Neuronal stem cell (in vitro differentiated cells): ENCODE data around the gene FKTN.

Experiments
- DNase-seq: peaks from one replicate; pipeline ENCODE4 v3.0.0-alpha.2; 2013; ENCODE audit warnings: low spot score
- H2AFZ ChIP-seq: one replicate; pipeline ENCODE4 v1.6.1; 2013; ENCODE audit warnings: mild to moderate bottlenecking, low read length, inconsistent platforms
- H2AK5ac ChIP-seq: 2 replicates; pipeline ENCODE4 v1.6.1; 2013; ENCODE audit warnings: low read depth, mild to moderate bottlenecking, inconsistent platforms, low read length, moderate library complexity, mixed read lengths
- H2BK120ac ChIP-seq: 2 replicates; pipeline ENCODE4 v1.6.1; 2013; ENCODE audit warnings: low read depth, mild to moderate bottlenecking, inconsistent platforms, low read length, moderate library complexity, mixed read lengths
- H2BK12ac ChIP-seq: one replicate; pipeline ENCODE4 v1.6.1; 2013; ENCODE audit warnings: low read length, inconsistent platforms
- H2BK15ac ChIP-seq: 2 replicates; pipeline ENCODE4 v1.6.1; 2013; ENCODE audit warnings: mild to moderate bottlenecking, low read length, inconsistent platforms, mixed read lengths
- H2BK5ac ChIP-seq: one replicate; pipeline ENCODE4 v1.6.1; 2013; ENCODE audit warnings: inconsistent platforms, mild to moderate bottlenecking, low read length, moderate library complexity
- H3K14ac ChIP-seq: one replicate; pipeline ENCODE4 v1.6.1; 2013; ENCODE audit warnings: low read length, inconsistent platforms
- H3K18ac ChIP-seq: 2 replicates; pipeline ENCODE4 v1.6.1; 2013; ENCODE audit warnings: low read length, inconsistent platforms
- H3K23ac ChIP-seq: 2 replicates; pipeline ENCODE4 v1.6.1; 2013; ENCODE audit warnings: low read depth, mild to moderate bottlenecking, mixed read lengths, low read length, inconsistent platforms; ENCODE audit not compliant: poor library complexity
- H3K27ac ChIP-seq: replicated peaks from 3 replicates; pipeline ENCODE4 v1.5.1; 2013; ENCODE audit warnings: low read length, inconsistent platforms
- H3K27me3 ChIP-seq, 3 experiments: 2 replicates each; pipeline ENCODE4 v1.6.1; 2013; ENCODE audit warnings: low read length in 3 of 3, mild to moderate bottlenecking in 2 of 3, inconsistent platforms in 1 of 3, low read depth in 1 of 3, mixed read lengths in 1 of 3, moderate library complexity in 1 of 3; ENCODE audit not compliant: control insufficient read depth in 3 of 3, insufficient read depth in 3 of 3
- H3K36me3 ChIP-seq, 2 donors: replicated peaks in 1 of 2; 2 replicates each; pipeline ENCODE4 v1.6.1; 2013; ENCODE audit warnings: low read length in 2 of 2; ENCODE audit not compliant: control insufficient read depth in 2 of 2, insufficient read depth in 2 of 2
- H3K4ac ChIP-seq: 2 replicates; pipeline ENCODE4 v1.6.1; 2013; ENCODE audit warnings: inconsistent platforms, mild to moderate bottlenecking, low read length, moderate library complexity
- H3K4me1 ChIP-seq, 2 donors: 1 replicate in 1 of 2; 2 replicates in 1 of 2; pipeline ENCODE4 v1.6.1; 2013; ENCODE audit warnings: low read length in 2 of 2, low read depth in 1 of 2; ENCODE audit not compliant: control insufficient read depth in 2 of 2, insufficient read depth in 1 of 2
- H3K4me2 ChIP-seq: one replicate; pipeline ENCODE4 v1.6.1; 2013; ENCODE audit warnings: mild to moderate bottlenecking, low read length, inconsistent platforms; ENCODE audit not compliant: insufficient read depth, poor library complexity, severe bottlenecking
- H3K4me3 ChIP-seq, 2 donors: 2 replicates each; pipeline ENCODE4 v1.5.1; 2013; ENCODE audit warnings: low read length in 2 of 2, mild to moderate bottlenecking in 2 of 2, inconsistent platforms in 1 of 2, moderate library complexity in 1 of 2
- H3K79me1 ChIP-seq: one replicate; pipeline ENCODE4 v1.6.1; 2013; ENCODE audit warnings: low read depth, mild to moderate bottlenecking, inconsistent platforms, low read length, moderate library complexity
- H3K9ac ChIP-seq: one replicate; pipeline ENCODE4 v1.6.1; 2013; ENCODE audit warnings: mild to moderate bottlenecking, low read depth, low read length, inconsistent platforms; ENCODE audit not compliant: poor library complexity
- H3K9me3 ChIP-seq, 2 donors: replicated peaks in 1 of 2; 2 replicates each; pipeline versions ENCODE3 to v1.6.1; 2013; ENCODE audit warnings: low read length in 2 of 2, mild to moderate bottlenecking in 2 of 2, inconsistent platforms in 1 of 2, low read depth in 1 of 2, mixed read lengths in 1 of 2, moderate library complexity in 1 of 2; ENCODE audit not compliant: control insufficient read depth in 2 of 2, insufficient read depth in 1 of 2
- H4K8ac ChIP-seq: one replicate; pipeline ENCODE4 v1.6.1; 2013; ENCODE audit warnings: low read depth, mild to moderate bottlenecking, inconsistent platforms, low read length, moderate library complexity
- H4K91ac ChIP-seq: one replicate; pipeline ENCODE4 v1.6.1; 2013; ENCODE audit warnings: low read length, low read depth, mild to moderate bottlenecking, inconsistent platforms; ENCODE audit not compliant: poor library complexity
- WGBS, 2 donors: extraction: QIAGEN DNeasy Blood & Tissue Kit; methylation state at CpG; one replicate each; pipeline ENCODE4 v1.1.7; 2013; ENCODE audit warnings: missing lambda C conversion rate in 2 of 2, mixed read lengths in 1 of 2; ENCODE audit not compliant: insufficient read length in 2 of 2, insufficient replicate concordance in 1 of 2; ENCODE audit errors: extremely low coverage in 2 of 2; 5-methylcytosine and 5-hydroxymethylcytosine counted together

The FKTN gene

DNA sequence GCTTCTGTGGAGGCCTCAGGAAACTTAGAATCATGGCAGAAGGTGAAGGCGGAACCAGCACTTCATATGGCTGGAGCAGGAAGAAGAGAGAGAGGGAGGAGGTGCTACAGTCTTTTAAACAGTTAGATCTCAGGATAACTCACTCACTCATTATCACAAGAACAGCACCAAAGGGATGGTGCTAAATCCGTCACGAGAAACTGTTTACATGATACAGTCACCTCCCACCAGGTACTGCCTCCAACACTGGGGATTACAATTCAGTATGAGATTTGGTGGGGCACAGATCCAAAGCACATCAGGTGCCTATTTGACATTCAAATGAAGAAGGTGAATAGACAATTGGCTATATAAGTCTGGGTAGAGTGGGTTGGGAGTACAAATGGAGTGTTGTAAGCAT lies 35.2 kb downstream of the FKTN start:
- Histone ChIP-seq H3K9ac (no peak overlapping the region), H2BK12ac (no peak overlapping the region), H4K91ac (no peak overlapping the region), H2BK120ac (no peak overlapping the region), H2BK15ac (no peak overlapping the region), H3K27me3 (no peaks in the 10 kb centered on the region), H3K4me1 (no peaks in the 10 kb centered on the region), H4K8ac (no peak overlapping the region), H3K23ac (no peak overlapping the region), H3K27ac (no peak overlapping the region), H3K4me2 (no peak overlapping the region), H3K4me3 (no peak overlapping the region), H3K79me1 (peaks cover 2% of the 10 kb centered on the region), H3K4ac (no peak overlapping the region), H2AFZ (no peak overlapping the region), H3K9me3 (peaks cover 8 to 23% of the 10 kb centered on the region in 2 donors), H3K14ac (no peak overlapping the region), H3K18ac (no peak overlapping the region), H2AK5ac (no peak overlapping the region), H3K36me3 (peaks cover 9 to 32% of the 10 kb centered on the region in 2 donors), H2BK5ac (no peak overlapping the region)
- WGBS, 2 donors, result no CpG with 5 or more reads among the region's 3 CpGs
- DNase-seq, result no peak

DNA sequence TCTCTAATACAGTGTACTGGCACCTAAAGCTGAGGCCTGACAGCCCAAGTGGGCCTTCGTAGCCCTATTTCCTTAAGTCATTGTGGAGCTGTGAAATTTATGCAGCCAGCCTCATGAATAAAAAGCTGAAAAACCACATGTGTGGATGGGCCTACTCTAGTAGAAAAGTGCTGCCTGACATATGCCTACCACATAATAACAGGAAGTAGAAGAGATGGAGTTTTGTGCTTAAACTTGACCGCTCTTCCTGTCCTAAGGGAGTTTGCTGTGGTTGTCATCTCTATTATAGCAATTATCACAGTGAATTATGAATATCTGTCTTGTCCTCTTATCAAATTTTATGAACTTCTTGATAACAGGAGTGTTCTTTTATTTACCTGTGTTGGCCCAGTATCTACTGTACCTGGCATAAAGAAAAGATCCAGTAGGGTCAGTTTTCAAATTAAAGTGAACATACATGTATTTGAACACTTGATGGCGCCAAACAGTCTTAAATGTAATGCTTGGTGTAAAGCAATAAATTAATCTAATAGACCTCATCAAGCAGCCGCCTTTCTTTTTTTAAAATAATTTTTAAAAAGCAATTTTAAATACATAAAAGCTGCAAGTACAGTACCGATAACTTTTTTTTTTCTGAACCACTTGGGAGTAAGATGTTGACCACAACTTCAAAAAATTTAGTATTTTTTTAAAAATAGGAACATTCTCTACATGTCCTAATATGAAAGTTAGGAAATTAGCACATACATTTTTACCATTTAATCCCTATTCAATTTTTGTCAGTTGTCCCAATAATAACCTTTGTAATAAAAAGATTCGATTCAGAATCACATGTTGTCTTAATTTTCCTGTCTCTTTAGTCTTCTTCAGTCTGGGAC lies 51.0 kb downstream of the FKTN start:
- Histone ChIP-seq H3K27me3 (no peaks in the 10 kb centered on the region), H3K36me3 (peaks cover 0 to 16% of the 10 kb centered on the region in 2 donors), H4K91ac (no peak overlapping the region), H3K18ac (no peak overlapping the region), H2BK5ac (no peak overlapping the region), H3K9ac (no peak overlapping the region), H2BK12ac (no peak overlapping the region), H2AK5ac (no peak overlapping the region), H3K14ac (no peak overlapping the region), H2BK120ac (no peak overlapping the region), H3K23ac (no peak overlapping the region), H4K8ac (no peak overlapping the region), H3K9me3 (peaks cover 0 to 3% of the 10 kb centered on the region in 2 donors), H3K4ac (no peak overlapping the region), H2AFZ (no peak overlapping the region), H3K27ac (no peak overlapping the region), H2BK15ac (no peak overlapping the region), H3K79me1 (no peaks in the 10 kb centered on the region), H3K4me3 (no peak overlapping the region), H3K4me2 (no peak overlapping the region), H3K4me1 (no peaks in the 10 kb centered on the region)
- no CpG with 5 or more reads among the region's 6 CpGs for WGBS, 2 donors
- peak; percentile 31 for DNase-seq

DNA sequence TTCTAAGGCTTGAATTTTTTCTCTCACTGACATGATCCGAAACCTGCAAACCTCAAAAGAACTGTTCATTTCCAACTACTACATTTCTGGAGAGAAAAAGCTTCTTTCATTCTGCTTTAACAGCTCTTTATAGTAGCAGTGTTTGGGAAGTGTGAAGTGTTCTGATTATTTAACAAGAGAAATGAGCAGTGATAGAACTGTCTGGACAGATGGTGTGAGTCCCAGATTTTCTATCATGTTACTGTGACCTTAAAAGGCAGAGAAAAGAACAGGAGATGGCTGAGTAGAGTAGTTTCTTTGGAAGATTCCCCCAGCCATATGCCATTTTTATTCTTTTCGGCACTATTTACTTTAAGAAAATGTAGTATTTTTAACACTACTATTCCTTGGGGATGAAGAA lies 63.1 kb downstream of the FKTN start:
- no CpG with 5 or more reads among the region's 2 CpGs for WGBS, 2 donors
- Histone ChIP-seq H3K4me2 (no peak overlapping the region), H3K18ac (no peak overlapping the region), H3K9ac (no peak overlapping the region), H3K79me1 (no peaks in the 10 kb centered on the region), H3K36me3 (peaks cover 0 to 6% of the 10 kb centered on the region in 2 donors), H3K14ac (no peak overlapping the region), H2BK120ac (no peak overlapping the region), H2BK12ac (no peak overlapping the region), H3K4me1 (no peaks in the 10 kb centered on the region), H4K91ac (no peak overlapping the region), H2AK5ac (no peak overlapping the region), H3K4ac (no peak overlapping the region), H3K9me3 (no peaks in the 10 kb centered on the region), H3K27ac (no peak overlapping the region), H3K23ac (no peak overlapping the region), H2AFZ (no peak overlapping the region), H3K27me3 (no peaks in the 10 kb centered on the region), H3K4me3 (no peak overlapping the region), H2BK5ac (no peak overlapping the region), H4K8ac (no peak overlapping the region), H2BK15ac (no peak overlapping the region)
- DNase-seq, result no peak

DNA sequence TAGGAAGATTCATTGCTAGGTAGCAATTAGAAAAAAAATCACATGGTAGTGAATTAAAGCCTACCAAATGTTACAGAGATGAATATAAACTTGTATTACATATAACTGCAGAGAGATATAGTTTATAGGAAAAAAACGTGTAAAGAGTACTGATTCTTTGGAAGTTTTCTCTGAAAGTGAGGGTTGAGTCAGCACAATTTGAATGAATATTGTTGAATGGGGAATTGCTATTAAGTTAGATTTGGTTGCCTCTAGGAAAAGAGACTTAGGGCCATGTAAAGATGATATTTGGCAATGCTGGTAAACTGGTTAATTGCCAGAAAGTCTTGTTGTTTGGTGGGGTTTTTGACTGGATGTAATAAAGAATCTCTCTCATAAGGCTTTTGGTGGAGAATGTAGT lies 67.2 kb downstream of the FKTN start:
- Histone ChIP-seq H4K8ac (no peak overlapping the region), H3K4me2 (no peak overlapping the region), H3K18ac (no peak overlapping the region), H2BK120ac (no peak overlapping the region), H3K14ac (no peak overlapping the region), H2BK5ac (no peak overlapping the region), H2BK15ac (no peak overlapping the region), H2AFZ (no peak overlapping the region), H3K4me3 (no peak overlapping the region), H3K27ac (no peak overlapping the region), H3K36me3 (peaks cover 0 to 11% of the 10 kb centered on the region in 2 donors), H3K9me3 (no peaks in the 10 kb centered on the region), H4K91ac (no peak overlapping the region), H2AK5ac (no peak overlapping the region), H3K23ac (no peak overlapping the region), H3K27me3 (no peaks in the 10 kb centered on the region), H2BK12ac (no peak overlapping the region), H3K4me1 (no peaks in the 10 kb centered on the region), H3K79me1 (no peaks in the 10 kb centered on the region), H3K9ac (no peak overlapping the region), H3K4ac (no peak overlapping the region)
- no CpG with 5 or more reads among the region's 1 CpG for WGBS, 2 donors
- no peak for DNase-seq
